Epithelial cell of esophagus (primary cell): ENCODE measurements around the gene OR11A1.
"Not testable (repeated sequence)": the region's sequence is repeated elsewhere in the genome, so short reads cannot be mapped to it uniquely, and the experiment has no call there.

Experiments used
- DNase-seq: peaks from one replicate; pipeline ENCODE4 v3.0.0; 2010; ENCODE audit warnings: low read depth
- H3K4me3 ChIP-seq: 2 replicates; pipeline ENCODE4 v1.5.1; 2011; ENCODE audit warnings: mild to moderate bottlenecking, low read length, control low read depth
- TF ChIP-seq, protein P1 (sequence below): IDR thresholded peaks from 2 replicates; pipeline ENCODE4 v1.5.1; 2011; ENCODE audit warnings: low read depth, mild to moderate bottlenecking, low read length, control low read depth, inconsistent platforms; ENCODE audit not compliant: insufficient read depth; ENCODE audit errors: missing control alignments

The OR11A1 gene

DNA sequence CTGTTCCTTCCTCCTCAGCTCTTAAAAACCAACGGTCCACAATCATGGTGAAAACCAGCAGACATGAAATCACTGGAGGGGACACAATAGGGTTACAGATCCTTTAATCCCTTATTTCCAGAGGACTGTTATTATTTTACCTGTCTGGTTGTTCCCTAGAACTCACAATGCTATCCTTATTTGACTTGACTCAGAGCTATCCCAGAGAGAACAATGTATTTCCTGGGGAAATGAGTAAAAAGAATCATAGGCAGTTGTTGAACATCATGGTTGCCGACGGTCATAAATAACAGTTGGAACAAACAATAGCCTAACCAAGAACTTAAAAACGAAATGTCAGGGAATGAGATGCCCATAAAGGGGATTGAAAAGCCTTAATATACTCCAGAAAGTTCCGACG, 9.4 kb upstream of the OR11A1 start:
- DNase-seq = no peak
- TF ChIP-seq, protein P1, sequence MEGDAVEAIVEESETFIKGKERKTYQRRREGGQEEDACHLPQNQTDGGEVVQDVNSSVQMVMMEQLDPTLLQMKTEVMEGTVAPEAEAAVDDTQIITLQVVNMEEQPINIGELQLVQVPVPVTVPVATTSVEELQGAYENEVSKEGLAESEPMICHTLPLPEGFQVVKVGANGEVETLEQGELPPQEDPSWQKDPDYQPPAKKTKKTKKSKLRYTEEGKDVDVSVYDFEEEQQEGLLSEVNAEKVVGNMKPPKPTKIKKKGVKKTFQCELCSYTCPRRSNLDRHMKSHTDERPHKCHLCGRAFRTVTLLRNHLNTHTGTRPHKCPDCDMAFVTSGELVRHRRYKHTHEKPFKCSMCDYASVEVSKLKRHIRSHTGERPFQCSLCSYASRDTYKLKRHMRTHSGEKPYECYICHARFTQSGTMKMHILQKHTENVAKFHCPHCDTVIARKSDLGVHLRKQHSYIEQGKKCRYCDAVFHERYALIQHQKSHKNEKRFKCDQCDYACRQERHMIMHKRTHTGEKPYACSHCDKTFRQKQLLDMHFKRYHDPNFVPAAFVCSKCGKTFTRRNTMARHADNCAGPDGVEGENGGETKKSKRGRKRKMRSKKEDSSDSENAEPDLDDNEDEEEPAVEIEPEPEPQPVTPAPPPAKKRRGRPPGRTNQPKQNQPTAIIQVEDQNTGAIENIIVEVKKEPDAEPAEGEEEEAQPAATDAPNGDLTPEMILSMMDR = no peak
- no peak overlapping the region for H3K4me3 ChIP-seq

DNA sequence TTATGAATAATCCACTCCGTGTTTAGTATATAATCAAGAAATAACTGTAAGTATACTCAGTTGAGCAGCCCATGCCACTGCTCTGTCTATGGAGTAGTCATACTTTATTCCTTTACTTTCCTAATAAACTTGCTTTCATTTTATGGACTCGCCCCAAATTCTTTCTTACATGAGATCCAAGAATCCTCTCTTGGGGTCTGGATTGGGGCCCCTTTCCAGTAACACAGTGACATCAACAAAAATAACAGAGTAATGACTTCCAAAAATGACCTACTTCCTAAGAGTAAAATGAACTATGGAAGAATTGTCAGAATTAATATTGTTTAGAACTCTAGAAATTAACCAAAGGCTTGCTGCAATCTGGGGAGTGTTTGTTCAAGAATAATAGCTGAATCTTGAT, 8.9 kb upstream of the OR11A1 start:
- no peak for DNase-seq
- no peak overlapping the region for H3K4me3 ChIP-seq
- TF ChIP-seq, protein P1 = no peak

DNA sequence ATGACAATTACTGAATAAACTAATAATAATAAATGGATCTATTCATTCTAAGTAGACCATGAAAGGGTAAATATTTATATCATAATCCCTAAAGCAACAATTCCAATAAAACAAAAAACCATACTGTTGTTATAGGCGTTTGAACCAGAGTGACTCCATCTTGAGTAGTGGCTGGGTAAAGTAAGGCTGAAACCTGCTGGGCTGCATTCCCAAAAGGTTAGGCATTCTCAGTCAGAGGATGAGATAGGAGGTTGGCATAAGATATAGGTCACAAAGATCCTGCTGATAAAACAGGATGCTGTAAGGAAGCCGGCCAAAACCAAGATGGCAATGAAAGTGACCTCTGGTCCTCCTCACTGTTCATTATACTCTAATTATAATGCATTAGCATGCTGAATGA, 8.4 kb upstream of the OR11A1 start:
- TF ChIP-seq, protein P1 = no peak
- H3K4me3 ChIP-seq = no peak overlapping the region
- DNase-seq = peak; percentile 64

DNA sequence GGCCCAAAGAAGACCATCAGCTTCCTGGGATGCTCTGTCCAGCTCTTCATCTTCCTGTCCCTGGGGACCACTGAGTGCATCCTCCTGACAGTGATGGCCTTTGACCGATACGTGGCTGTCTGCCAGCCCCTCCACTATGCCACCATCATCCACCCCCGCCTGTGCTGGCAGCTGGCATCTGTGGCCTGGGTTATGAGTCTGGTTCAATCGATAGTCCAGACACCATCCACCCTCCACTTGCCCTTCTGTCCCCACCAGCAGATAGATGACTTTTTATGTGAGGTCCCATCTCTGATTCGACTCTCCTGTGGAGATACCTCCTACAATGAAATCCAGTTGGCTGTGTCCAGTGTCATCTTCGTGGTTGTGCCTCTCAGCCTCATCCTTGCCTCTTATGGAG, 5.2 kb upstream of the OR11A1 start:
- H3K4me3 ChIP-seq = no peak overlapping the region
- DNase-seq = no peak
- TF ChIP-seq, protein P1 = no peak

DNA sequence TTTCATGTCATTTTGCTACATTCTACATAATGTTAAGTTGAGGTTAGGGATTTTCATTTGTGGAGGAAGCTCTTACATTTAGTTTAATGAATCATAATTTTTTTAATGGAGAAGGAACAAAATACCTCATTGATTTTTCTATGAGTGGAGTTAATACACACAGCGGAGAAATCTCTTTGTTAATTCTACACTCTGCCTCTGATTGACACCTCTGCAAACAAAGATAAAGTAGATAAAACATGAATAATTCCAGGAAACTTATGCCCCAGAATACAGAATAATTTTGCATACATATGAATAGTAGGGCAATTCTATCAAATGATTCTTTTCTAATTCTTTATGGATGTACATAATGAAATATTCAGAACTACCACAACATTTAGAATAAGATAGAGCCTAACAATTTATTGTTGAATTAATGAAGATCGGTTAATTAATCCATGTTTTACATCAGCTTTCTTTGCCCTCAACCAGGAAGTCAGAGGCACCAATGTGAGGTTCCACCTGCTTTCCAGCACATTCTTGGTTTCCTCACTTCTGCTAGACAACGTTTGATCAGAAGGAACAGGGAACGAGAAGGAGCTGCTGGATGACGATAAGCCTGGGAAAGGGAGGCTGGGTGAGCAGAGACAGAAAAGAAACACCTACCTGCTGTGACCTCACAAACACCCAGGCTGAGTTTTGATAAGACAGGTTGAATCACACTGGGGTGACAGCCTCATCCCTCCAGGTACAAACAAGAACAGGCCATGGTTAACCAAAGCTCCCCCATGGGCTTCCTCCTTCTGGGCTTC, 4.3 kb upstream of the OR11A1 start:
- no peak for DNase-seq
- no peak overlapping the region for H3K4me3 ChIP-seq
- TF ChIP-seq, protein P1 = no peak

DNA sequence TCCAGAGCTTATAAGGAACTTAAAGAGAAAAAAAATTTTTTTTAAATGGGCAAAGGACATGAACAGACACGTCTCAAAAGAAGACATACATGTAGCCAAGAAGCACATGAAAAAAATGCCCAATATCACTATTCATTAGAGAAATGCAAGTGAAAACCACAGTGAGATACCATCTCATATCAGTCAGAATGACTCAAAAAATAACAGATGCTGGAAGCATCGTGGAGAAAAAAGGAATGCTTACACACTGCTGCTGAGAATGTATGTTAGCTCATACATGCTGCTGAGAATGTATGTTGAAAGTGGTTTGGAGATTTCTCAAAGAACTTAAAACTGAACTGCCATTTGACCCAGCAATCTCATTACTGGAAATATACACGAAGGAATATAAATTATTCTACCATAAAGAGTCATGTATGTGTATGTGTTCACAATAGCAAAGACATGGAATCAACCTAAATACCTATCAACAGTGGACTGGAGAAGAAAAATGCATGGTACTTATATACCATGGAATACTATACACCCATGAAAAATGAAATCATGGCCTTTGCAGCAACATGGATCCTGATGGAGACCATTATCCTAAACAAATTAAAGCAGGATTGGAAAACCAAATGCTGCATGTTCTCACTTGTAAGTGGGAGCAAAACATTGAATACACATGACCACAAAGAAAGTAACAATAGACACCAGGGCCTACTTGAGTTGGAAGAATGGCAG, 5.2 kb downstream of the OR11A1 start:
- TF ChIP-seq, protein P1 = no peak
- DNase-seq = peak; percentile 73
- H3K4me3 ChIP-seq = no peak overlapping the region

DNA sequence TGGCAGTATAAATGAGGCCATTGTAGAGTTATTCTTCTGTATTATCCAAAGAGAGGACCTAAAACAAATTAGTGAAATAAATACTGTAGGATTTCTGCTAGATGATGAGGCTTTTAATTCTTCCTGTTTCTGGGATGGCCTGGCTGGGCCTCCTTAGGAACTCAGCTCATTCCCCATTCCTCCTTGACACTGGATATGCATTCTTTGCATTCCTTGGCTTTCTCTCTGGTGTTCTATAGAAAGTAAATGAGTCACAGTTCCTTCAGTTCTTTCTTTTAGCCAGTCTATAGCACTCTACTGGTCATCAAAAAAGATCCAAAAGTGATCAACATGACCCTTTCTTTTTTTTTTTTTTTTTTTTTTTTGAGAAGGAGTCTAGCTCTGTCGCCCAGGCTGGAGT, 9.2 kb downstream of the OR11A1 start:
- TF ChIP-seq, protein P1 = no peak
- H3K4me3 ChIP-seq = no peak overlapping the region
- peak; percentile 40 for DNase-seq

DNA sequence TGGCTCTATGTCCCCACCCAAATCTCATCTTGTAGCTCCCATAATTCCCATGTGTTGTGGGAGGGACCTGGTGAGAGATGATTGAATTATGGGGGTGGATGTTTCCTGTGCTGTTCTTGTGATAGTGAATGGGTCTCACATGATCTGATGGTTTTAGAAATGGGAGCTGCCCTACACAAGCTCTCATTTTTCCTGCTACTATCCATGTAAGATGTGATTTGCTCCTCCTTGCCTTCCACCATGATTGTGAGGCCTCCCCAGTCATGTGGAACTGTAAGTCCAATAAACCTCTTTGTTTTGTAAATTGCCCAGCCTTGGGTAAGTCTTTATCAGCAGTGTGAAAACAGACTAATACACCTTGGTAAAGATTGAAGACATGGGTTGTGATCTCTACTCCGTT, 12.8 kb downstream of the OR11A1 start:
- DNase-seq, H3K4me3 ChIP-seq: not testable (repeated sequence)
